ENCODE results near the gene CCDC9B.

Gene CCDC9B

GRCh38 chr15:40305281-40305680, 35.5 kb downstream of the CCDC9B start:
- Histone ChIP-seq H3K27me3 (ENCODE audit: control insufficient read depth, insufficient read depth, low read length) (no peaks in the 10 kb centered on the region), H3K4me1 (no peaks in the 10 kb centered on the region), H3K4me2 (ENCODE audit: low read length) (no peak overlapping the region), H3K27ac (no peak overlapping the region), H3K9ac (no peak overlapping the region), H3K79me2 (no peaks in the 10 kb centered on the region), H3K36me3 (ENCODE audit: control insufficient read depth, insufficient read depth, low read length) (no peaks in the 10 kb centered on the region), H3K4me3 (ENCODE audit: low read depth, low read length) (no peak overlapping the region), H2AFZ (no peak overlapping the region), H3K9me3 (ENCODE audit: control insufficient read depth, low read length) (no peaks in the 10 kb centered on the region)
- no peak for TF ChIP-seq CTCF (IDR thresholded peaks at IDR 0.05)

DNA sequence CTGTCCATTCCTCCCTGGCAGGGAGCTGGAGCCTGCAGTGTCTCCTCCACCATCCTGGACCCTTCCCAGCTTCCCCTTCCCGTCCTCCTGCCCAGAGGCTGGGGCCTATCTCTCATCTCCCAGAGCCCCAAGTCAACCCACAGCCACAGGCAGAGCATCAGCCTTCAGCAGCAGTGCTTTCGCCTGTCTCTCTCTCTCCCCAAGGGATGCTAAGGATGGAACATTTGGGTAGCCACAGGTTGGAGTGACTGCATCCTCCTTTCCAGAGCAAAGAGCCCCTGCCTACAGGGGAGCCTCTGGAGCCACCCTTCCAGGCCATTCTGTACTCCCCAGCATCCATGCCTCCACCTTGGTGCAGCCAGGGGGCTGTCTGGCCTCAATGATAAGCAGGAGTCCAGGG, 37.2 kb downstream of the CCDC9B start:
- no peaks in the 10 kb centered on the region for H3K36me3 ChIP-seq (ENCODE audit: control insufficient read depth, insufficient read depth, low read length)
- no peak for TF ChIP-seq CTCF (IDR thresholded peaks at IDR 0.05)
- no peaks in the 10 kb centered on the region for H3K79me2 ChIP-seq
- no peaks in the 10 kb centered on the region for H3K4me1 ChIP-seq
- H2AFZ ChIP-seq, result no peak overlapping the region
- H3K27ac ChIP-seq, result no peak overlapping the region
- H3K4me3 ChIP-seq (ENCODE audit: low read depth, low read length), result no peak overlapping the region
- no peaks in the 10 kb centered on the region for H3K9me3 ChIP-seq (ENCODE audit: control insufficient read depth, low read length)
- H3K27me3 ChIP-seq (ENCODE audit: control insufficient read depth, insufficient read depth, low read length), result no peaks in the 10 kb centered on the region
- no peak overlapping the region for H3K9ac ChIP-seq
- H3K4me2 ChIP-seq (ENCODE audit: low read length), result no peak overlapping the region

GRCh38 chr15:40302981-40303380, 37.8 kb downstream of the CCDC9B start:
- no peak overlapping the region for H3K4me3 ChIP-seq (ENCODE audit: low read depth, low read length)
- no peaks in the 10 kb centered on the region for H3K27me3 ChIP-seq (ENCODE audit: control insufficient read depth, insufficient read depth, low read length)
- no peaks in the 10 kb centered on the region for H3K4me1 ChIP-seq
- H3K79me2 ChIP-seq, result no peaks in the 10 kb centered on the region
- H3K36me3 ChIP-seq (ENCODE audit: control insufficient read depth, insufficient read depth, low read length), result no peaks in the 10 kb centered on the region
- TF ChIP-seq CTCF (IDR thresholded peaks at IDR 0.05), result no peak
- no peak overlapping the region for H2AFZ ChIP-seq
- no peak overlapping the region for H3K9ac ChIP-seq
- no peak overlapping the region for H3K27ac ChIP-seq
- H3K9me3 ChIP-seq (ENCODE audit: control insufficient read depth, low read length), result no peaks in the 10 kb centered on the region
- no peak overlapping the region for H3K4me2 ChIP-seq (ENCODE audit: low read length)

DNA sequence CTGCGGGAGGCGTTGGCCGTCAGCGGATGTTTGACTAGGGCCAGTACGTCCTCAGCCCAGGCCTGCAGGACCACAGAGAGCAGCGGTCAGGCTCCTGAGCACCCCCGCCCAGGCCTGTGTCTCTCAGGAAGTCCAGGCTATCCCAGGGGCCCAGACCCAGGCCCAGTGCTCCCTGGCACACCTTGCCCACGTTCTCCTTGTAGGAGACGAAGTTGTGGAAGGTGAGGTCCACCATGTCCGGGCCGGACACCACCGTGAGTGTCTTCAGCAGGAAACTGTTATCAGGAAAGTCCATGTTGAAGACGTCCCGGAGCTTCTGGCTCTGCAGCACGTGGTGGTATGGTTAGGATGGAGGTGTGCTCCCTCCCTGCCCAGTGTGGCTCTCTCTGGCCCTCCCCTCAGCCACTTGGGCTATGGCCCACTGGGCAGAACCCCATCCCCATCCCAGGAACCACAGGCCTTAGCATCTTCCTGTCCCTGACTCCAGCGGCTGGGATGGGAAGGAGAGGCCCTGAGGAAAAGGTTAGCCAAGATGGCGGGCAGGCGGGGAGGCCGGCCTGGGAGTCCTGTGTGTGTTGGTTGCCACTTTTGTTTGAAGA, 38.4 kb downstream of the CCDC9B start:
- no peaks in the 10 kb centered on the region for H3K79me2 ChIP-seq
- H3K4me1 ChIP-seq, result no peaks in the 10 kb centered on the region
- no peak for TF ChIP-seq CTCF (IDR thresholded peaks at IDR 0.05)
- H3K4me2 ChIP-seq (ENCODE audit: low read length), result no peak overlapping the region
- no peaks in the 10 kb centered on the region for H3K36me3 ChIP-seq (ENCODE audit: control insufficient read depth, insufficient read depth, low read length)
- H3K4me3 ChIP-seq (ENCODE audit: low read depth, low read length), result no peak overlapping the region
- H2AFZ ChIP-seq, result no peak overlapping the region
- H3K27me3 ChIP-seq (ENCODE audit: control insufficient read depth, insufficient read depth, low read length), result no peaks in the 10 kb centered on the region
- H3K27ac ChIP-seq, result no peak overlapping the region
- no peaks in the 10 kb centered on the region for H3K9me3 ChIP-seq (ENCODE audit: control insufficient read depth, low read length)
- no peak overlapping the region for H3K9ac ChIP-seq

GRCh38 chr15:40301467-40302179, 39.1 kb downstream of the CCDC9B start:
- H2AFZ ChIP-seq, result no peak overlapping the region
- H3K36me3 ChIP-seq (ENCODE audit: control insufficient read depth, insufficient read depth, low read length), result no peaks in the 10 kb centered on the region
- H3K4me2 ChIP-seq (ENCODE audit: low read length), result no peak overlapping the region
- H3K79me2 ChIP-seq, result no peaks in the 10 kb centered on the region
- no peaks in the 10 kb centered on the region for H3K4me1 ChIP-seq
- no peak overlapping the region for H3K4me3 ChIP-seq (ENCODE audit: low read depth, low read length)
- no peaks in the 10 kb centered on the region for H3K27me3 ChIP-seq (ENCODE audit: control insufficient read depth, insufficient read depth, low read length)
- TF ChIP-seq CTCF (IDR thresholded peaks at IDR 0.05), result no peak
- H3K9me3 ChIP-seq (ENCODE audit: control insufficient read depth, low read length), result no peaks in the 10 kb centered on the region
- H3K9ac ChIP-seq, result no peak overlapping the region
- H3K27ac ChIP-seq, result no peak overlapping the region

Measured in parathyroid adenoma (tissue), 2 donors.